ACC112 (cell line): ENCODE data around the gene PLK5.
"Not testable (repeated sequence)": the region's sequence is repeated elsewhere in the genome, so short reads cannot be mapped to it uniquely, and the experiment has no call there.

ENCODE experiments used
- H2AFZ ChIP-seq: fragments of 200-600 bp; sonication (generic); one replicate; pipeline ENCODE4 v1.6.0; 2017; ENCODE audit warnings: antibody characterized with exemption, low read length; ENCODE audit not compliant: unreplicated experiment
- H3K27ac ChIP-seq: fragments of 200-600 bp; sonication (generic); 2 replicates; pipeline ENCODE4 v1.5.1; 2014; ENCODE audit warnings: low read depth, mild to moderate bottlenecking, antibody characterized with exemption, low read length, moderate library complexity
- H3K27me3 ChIP-seq: fragments of 200-600 bp; sonication (generic); 2 replicates; pipeline ENCODE4 v1.6.1; 2014; ENCODE audit warnings: mild to moderate bottlenecking, antibody characterized with exemption, low read length, moderate library complexity, mixed read lengths; ENCODE audit not compliant: insufficient read depth
- H3K36me3 ChIP-seq: fragments of 200-600 bp; sonication (generic); 2 replicates; pipeline ENCODE4 v1.6.1; 2016; ENCODE audit warnings: mild to moderate bottlenecking, antibody characterized with exemption, low read length, moderate library complexity, mixed read lengths; ENCODE audit not compliant: insufficient read depth
- H3K4me1 ChIP-seq: fragments of 200-600 bp; sonication (generic); one replicate; pipeline ENCODE4 v1.6.1; 2016; ENCODE audit warnings: low read length, mixed read lengths; ENCODE audit not compliant: insufficient read depth, unreplicated experiment, control insufficient read depth
- H3K4me3 ChIP-seq: fragments of 200-600 bp; sonication (generic); 2 replicates; pipeline ENCODE4 v1.5.1; 2014; ENCODE audit warnings: mild to moderate bottlenecking, low read depth, low read length
- H3K79me2 ChIP-seq: fragments of 200-600 bp; sonication (generic); one replicate; pipeline ENCODE4 v1.6.0; 2016; ENCODE audit warnings: low read length; ENCODE audit not compliant: control insufficient read depth, unreplicated experiment, insufficient read depth

Gene PLK5, protein sequence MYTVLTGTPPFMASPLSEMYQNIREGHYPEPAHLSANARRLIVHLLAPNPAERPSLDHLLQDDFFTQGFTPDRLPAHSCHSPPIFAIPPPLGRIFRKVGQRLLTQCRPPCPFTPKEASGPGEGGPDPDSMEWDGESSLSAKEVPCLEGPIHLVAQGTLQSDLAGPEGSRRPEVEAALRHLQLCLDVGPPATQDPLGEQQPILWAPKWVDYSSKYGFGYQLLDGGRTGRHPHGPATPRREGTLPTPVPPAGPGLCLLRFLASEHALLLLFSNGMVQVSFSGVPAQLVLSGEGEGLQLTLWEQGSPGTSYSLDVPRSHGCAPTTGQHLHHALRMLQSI

DNA sequence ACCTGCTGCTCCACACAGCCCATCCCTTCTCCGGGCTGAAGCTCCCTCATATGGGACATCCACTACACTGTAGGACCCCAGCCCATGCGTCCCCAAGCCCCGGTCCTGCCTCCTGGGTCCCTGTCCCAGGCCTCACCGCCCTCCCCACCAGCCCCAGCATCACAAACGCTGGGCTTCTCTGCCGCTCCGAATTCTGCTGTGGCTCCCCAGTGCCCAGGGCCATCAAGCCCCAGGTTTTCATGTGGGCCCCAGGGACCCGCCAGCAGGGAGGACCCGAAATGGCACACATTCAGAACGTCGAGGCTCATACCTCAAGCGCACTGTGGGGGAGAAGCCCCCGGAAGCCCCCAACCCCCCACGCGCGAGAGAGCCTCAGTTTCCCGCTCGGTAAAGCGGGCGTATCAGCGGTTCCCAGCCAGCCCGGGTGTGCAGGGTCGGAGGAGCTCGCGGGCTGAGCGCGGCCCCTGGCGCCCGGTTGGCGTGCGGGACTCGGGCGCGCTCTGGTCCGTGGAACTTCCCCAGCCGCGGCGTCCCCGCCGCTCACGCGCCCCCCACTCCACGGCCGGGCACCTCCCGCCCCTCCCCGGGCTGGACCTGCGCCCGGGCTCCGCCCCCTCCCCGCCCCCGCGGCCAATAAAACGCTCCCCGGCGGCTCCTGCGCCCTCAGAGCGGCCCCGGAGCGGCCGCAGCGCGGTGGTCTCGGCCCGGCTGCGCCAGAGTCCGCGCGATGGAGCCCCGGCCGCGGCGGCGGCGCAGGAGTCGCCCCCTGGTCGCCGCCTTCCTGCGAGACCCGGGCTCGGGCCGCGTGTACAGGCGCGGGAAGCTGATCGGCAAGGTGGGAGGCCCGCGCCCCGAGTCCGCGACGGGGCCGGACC lies at the start of gene PLK5:
Gene PLK5, plus strand, starts transcription at position 666 of the 875 bp plus-strand sequence. CDS start 2,920 bp downstream, outside the sequence.
- H3K36me3 ChIP-seq, result no peaks in the 10 kb centered on the region
- no peak within 1 kb of the TSS for H3K4me3 ChIP-seq
- no peaks in the 10 kb centered on the region for H3K4me1 ChIP-seq
- no peak within 1 kb of the TSS for H3K27ac ChIP-seq
- H3K79me2 ChIP-seq, result no peaks in the 10 kb centered on the region
- no peak within 1 kb of the TSS for H2AFZ ChIP-seq
- H3K27me3 ChIP-seq, result peaks cover 17% of the 10 kb centered on the region

DNA sequence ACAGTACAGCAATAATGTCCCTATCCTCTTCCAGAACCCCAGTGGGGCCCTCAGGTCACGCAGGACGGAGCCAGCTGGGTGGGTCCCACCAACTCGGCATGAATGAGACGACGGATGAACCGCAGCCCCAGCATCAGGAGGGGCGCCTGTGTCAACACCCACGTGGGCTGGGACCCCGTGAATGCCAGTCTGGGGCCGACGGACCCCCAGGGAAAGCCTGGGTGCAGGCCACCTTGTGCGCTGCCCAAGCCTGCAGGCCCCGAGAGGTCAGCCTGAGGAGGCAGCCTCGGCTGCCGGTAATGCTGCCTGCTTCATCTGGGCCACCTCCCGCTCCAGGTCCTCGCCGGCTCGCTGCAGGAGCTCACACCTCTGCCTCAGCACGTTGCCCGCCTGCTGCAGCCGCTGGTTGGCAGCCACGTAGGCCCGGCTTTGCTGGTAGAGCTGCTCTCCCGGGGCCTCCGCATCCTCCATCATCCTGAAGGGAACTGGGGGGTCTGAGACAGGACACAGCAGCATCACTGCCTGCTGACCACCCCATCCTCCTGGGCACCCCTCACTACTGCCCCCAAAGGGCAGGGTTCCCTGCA lies 49.0 kb upstream of the PLK5 start:
- Histone ChIP-seq H3K27me3 (no peaks in the 10 kb centered on the region), H3K4me1 (peaks cover 2% of the 10 kb centered on the region), H3K27ac (no peak overlapping the region), H3K79me2 (peaks cover 14% of the 10 kb centered on the region), H2AFZ (no peak overlapping the region), H3K36me3 (no peaks in the 10 kb centered on the region), H3K4me3 (no peak overlapping the region)

DNA sequence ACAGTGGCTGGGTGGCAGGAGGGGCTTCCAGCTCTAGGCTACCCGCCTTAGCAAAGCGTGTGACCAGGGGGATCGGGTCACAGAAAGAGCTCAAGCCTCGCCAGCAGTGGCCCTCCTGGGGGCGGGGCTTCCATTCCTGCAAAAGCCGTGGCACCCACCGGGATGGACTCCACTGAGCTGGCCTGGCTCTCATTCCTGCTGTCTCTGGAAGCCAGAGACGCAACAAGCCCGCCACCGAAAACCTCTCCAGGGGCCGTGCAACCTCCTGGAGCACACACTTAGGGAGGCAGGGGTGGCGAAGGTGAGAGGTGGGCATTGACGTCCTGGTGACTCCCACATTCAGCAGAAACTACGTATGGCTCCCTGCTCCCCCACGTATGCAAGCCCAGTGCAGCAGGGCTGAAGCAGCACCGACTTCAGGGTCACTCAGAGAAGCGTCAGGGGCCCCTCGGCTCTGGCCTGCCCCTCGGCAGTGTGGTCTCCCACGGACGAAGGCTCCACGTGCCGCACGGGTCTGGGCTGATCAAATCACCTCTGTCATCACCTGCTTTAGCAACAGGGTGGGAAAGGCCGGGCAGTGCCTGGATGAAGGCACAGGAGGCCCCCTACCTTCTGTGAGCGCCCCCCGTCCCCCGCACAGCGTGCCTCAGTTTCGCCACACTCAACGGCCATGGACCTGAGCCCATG lies 48.0 kb upstream of the PLK5 start:
- Histone ChIP-seq H3K4me1 (peaks cover 2% of the 10 kb centered on the region), H3K27me3 (no peaks in the 10 kb centered on the region), H2AFZ (no peak overlapping the region), H3K27ac (no peak overlapping the region), H3K79me2 (peaks cover 14% of the 10 kb centered on the region), H3K36me3 (no peaks in the 10 kb centered on the region), H3K4me3 (no peak overlapping the region)

DNA sequence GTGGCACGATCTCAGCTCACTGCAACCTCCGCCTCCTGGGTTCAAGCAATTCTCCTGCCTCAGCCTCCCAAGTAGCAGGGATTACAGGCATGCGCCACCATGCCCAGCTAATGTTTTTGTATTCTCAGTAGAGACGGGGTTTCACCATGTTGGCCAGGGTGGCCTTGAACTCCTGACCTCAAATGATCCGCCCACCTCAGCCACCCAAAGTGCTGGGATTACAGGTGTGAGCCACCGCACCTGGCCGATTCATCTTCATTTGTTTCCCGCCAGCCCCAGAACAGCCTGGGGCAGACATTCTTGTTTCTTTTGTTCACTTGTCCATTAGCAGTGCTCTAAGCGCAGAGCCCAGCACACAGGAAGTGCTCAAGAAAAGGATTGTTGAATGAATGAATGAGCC lies 46.8 kb upstream of the PLK5 start:
- not testable (repeated sequence) for H3K4me1 ChIP-seq, H3K4me3 ChIP-seq, H3K36me3 ChIP-seq, H3K27me3 ChIP-seq, H2AFZ ChIP-seq, H3K27ac ChIP-seq
- peaks cover 14% of the 10 kb centered on the region for H3K79me2 ChIP-seq

DNA sequence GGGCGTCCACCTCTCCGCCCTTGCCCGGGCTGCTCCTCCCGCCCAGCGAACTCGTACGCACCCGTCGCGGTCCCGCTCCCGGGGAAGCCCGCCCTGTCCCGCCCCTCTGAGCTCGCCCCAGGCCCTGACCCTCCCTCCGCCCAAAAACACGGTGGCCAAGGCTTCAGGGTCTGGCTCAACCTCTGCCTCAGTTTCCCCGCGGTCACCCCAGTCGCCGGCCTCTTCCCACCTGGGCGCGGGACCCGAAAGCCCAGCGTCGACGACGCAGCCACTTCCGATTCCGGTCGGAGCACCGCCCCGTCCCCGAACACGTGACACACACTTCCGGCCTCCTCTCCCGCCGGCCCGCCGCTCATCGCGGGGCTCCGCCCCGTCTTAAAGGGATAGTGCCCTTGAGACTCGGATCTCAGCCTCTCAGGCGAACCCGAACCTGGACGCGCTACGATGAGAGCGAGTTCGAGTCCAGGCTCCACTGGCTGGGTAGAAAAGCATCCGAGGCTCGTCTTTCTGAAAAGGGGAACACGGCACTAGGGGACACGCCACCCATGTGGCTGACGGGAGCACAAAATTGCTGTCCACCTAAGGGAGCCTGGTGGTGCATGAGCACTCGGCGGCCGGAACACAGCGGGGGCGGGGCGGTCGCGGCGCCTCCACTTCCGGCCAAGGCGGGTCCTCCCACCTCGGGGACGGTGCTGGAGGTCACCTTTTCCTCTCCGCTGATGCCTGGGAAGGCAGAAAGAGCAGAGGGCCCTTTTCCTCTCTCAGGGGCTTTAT lies 44.8 kb upstream of the PLK5 start, which contains the start of gene C19orf25:
Gene C19orf25, minus strand, starts transcription at position 282 of the 774 bp plus-strand sequence. CDS start 312 bp downstream, outside the sequence.
- no peaks in the 10 kb centered on the region for H3K27me3 ChIP-seq
- H3K27ac ChIP-seq, result no peak within 1 kb of the TSS
- peak within 1 kb of the TSS; percentile 99 for H2AFZ ChIP-seq
- H3K4me3 ChIP-seq, result peak within 1 kb of the TSS; percentile 86
- peaks cover 14% of the 10 kb centered on the region for H3K79me2 ChIP-seq
- no peaks in the 10 kb centered on the region for H3K36me3 ChIP-seq
- H3K4me1 ChIP-seq, result no peaks in the 10 kb centered on the region

DNA sequence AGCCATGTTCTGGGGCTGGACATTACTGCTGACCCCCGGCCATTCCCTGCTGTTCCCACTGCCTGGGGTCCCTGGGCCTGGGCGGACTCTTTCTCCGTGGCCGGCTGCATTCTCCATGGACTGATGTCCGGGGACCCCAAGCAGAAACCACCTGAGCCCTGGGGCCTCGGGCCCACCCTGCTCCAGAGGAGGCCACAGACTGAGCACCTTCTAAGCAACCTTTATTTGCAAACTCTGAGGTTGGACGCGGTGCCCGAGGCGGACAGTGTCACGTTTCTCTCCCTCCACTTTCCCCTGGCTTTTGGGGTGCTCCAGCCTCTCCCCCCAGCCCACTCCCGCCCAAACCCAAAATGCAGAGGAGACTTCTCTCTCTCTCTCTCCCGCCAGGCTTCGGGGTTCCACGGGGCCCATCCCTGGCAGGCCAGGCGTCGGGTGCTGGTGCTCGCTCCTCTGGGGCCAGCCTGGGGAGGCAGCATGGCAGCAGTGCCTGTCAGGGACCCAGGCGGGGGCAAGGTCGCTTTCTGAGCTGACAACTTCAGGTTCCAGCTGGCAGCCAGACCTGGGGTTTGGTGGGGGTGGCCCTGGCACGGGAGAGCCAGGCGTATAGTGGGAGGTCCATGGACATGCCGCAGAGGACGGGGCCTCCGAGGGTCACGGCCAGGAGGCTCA lies 42.5 kb upstream of the PLK5 start:
- Histone ChIP-seq H3K27ac (no peak overlapping the region), H3K4me3 (no peak overlapping the region), H3K36me3 (no peaks in the 10 kb centered on the region), H3K79me2 (peaks cover 14% of the 10 kb centered on the region), H3K4me1 (no peaks in the 10 kb centered on the region), H2AFZ (no peak overlapping the region), H3K27me3 (no peaks in the 10 kb centered on the region)

DNA sequence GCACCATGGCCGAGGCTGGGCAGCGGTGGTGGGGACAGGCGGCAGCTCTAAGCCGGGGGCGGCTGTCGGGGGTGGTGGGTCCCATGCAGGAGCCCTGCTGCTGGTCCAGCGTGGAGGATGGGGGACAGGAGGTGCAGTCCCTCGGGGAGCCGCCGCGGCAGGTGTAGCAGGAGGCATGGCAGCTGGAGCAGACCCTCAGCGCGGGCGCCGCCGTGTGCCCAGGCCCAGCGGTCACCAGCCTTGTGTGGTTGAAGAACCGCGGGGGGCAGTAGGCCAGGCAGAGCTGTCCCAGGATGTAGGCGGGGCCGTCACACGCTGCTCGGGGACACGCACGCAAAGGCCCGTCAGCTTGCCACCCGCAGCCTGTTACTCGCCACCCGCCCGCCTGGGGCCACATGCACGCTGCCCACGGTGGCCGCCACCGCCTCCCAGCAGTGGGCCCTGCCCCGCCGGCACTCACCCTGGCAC lies 42.0 kb upstream of the PLK5 start:
- Histone ChIP-seq H2AFZ (no peak overlapping the region), H3K27ac (no peak overlapping the region)

DNA sequence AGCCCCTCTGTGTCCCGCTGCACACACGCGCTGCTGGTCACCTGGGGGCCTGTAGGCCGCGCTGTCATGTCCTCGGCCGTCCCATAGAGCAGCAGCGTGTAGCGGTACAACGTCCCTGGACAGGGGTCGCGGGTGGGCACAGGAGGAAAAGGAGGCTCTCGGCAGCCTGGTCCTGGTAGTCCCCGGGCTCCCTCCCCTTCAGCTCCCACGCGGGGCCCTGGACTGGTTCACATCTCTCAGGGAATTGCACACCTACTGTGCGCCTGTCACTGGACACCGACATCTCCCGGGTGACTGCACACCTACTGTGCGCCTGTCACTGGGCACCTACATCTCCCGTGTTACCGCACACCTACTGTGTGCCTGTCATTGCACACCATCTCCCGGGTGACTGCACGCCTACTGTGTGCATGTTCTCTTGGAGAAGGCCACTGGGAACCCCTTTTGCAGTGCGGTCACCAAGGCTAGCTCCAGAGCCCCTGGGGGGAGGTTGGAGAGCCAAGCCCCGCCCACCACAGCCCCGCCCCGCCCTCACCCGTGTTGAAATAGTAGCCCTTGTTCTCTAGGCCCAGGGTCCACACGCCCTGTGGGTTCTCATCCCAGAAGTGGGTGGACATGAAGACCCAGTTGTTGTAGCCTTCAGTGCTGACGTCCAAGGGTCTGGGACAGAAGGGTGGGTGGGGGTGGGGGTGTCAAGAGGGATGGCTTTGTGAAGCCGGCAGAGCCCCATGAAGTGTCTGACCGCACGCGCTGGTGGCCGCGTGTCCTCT lies 41.3 kb upstream of the PLK5 start:
- Histone ChIP-seq H2AFZ (no peak overlapping the region), H3K36me3 (no peaks in the 10 kb centered on the region), H3K79me2 (peaks cover 8% of the 10 kb centered on the region), H3K27ac (no peak overlapping the region), H3K4me3 (no peak overlapping the region), H3K4me1 (no peaks in the 10 kb centered on the region), H3K27me3 (no peaks in the 10 kb centered on the region)

More for the DNA sequence above, 42.0 kb upstream of the PLK5 start:
- Histone ChIP-seq H3K79me2 (peaks cover 14% of the 10 kb centered on the region), H3K27me3 (no peaks in the 10 kb centered on the region), H3K4me3 (no peak overlapping the region), H3K36me3 (no peaks in the 10 kb centered on the region), H3K4me1 (no peaks in the 10 kb centered on the region)
